Gastrocnemius medialis (tissue), 4 donors: Measurements from ENCODE around the gene ALDH3B1.

ENCODE experiments used
- CTCF ChIP-seq, 5 experiments: fragments of 450-650 bp in 3 of 5; fragments of 200-600 bp in 2 of 5; sonication (generic) in 2 of 5; IDR thresholded peaks in 4 of 5; conservative IDR thresholded peaks in 1 of 5; 1 replicate in 4 of 5; 2 replicates in 1 of 5; pipeline ENCODE4 v1.5.1; 2016 to 2019; ENCODE audit warnings: antibody characterized with exemption in 5 of 5, mild to moderate bottlenecking in 3 of 5, moderate library complexity in 3 of 5
- POLR2A ChIP-seq, 2 donors: fragments of 450-650 bp; IDR thresholded peaks; one replicate each; pipeline ENCODE4 v1.6.1; 2017; ENCODE audit warnings: antibody characterized with exemption in 2 of 2, mild to moderate bottlenecking in 2 of 2, moderate library complexity in 2 of 2

GRCh38 chr11:68049509-68050370, 39.6 kb downstream of the ALDH3B1 start:
- TF ChIP-seq POLR2A (IDR thresholded peaks at IDR 0.05), result no peak
- TF ChIP-seq CTCF (IDR thresholded peaks at IDR 0.05 in 4 of 5, conservative IDR thresholded peaks at IDR 0.05 in 1 of 5), result no peak
